ENCODE results near the gene ING3.
"Not testable (repeated sequence)": the region's sequence is repeated elsewhere in the genome, so short reads cannot be mapped to it uniquely, and the experiment has no call there.

The ING3 gene

DNA sequence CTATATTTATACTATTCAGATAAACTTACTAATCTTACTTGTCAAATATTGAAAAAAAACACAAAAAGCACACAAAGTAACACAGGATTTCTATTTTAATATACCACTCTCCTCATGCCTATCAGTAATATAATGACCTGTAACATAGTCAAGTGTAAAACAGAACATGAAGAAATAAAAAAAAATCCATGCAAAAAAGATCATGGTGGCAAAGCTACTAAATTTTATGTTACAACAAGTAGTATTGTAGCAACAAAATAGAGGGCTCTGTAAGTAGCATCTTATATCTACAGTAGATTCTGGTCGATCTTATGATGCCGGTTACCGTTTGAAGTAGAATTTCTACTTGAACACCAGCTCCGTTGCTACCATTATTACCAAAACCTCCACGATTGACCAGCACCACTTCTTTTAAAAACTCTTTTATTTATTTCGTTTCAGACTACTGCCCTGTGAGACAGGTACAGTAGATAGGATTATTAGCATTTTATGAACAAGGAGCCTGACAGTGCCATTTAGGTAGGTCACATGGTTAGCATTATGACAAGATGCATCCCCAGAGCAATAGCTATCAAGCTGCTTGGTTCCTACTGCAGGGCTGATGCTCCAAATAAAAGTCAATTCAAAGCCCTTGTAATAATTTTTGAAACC is 40.0 kb downstream of the ING3 start:
- no peak for DNase-seq

GRCh38 chr7:120991161-120991560 is 40.6 kb downstream of the ING3 start:
- DNase-seq: no peak

DNA sequence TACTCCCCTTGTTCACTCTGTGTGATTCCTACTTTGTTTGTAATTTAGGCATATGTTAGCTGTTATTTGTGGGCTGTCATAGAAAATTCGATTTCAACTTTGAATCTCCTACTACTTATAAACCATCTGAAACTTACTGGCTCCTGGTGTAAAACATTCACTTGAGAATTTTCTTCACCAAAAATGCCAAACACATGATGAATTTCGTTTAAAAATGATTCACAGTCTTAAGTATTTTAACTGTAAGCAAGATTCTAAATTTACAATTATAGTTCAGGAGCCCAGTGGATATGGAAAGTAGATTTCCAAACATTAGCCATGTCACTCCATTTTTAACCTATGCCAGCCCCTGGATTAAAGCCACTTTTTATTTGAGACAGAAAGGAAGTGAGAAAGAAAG is 41.0 kb downstream of the ING3 start:
- no peak for DNase-seq

DNA sequence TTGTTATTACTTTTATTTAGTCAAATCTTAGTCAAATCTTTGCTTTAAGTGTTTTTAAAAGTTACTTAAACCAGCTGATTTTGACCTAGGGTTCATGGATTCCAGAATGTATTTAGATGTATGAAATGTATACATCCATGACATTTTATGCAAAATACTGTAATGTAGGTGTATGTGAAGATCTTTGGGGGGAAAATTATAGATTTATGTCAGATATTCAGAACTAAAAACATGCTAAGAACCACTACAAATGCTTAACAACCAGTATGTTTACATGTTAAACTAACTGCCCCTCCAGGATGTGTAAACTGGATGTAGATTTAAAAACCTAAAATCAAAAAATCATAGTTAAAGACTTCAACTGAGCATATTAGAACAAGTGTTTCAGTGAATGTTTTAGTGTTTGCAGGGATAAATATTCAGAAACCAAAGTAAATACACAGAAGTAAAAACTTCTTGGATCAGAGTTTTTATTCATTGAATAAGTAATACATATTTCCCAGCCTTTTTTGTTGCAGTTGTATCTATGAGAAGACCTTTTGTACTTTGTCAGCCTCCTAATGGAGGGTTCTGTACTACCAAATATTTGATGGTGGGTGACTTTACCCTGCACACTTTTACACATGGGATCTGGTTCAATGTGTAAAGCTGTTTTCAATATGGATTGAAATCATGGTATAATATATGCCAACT is 41.8 kb downstream of the ING3 start:
- no peak for DNase-seq

GRCh38 chr7:120992965-120993494 is 42.5 kb downstream of the ING3 start:
- DNase-seq: no peak

- DNase-seq: no peak
Observed at GRCh38 chr7:120993553-120994191, 43.1 kb downstream of the ING3 start.

GRCh38 chr7:120994512-120995410 is 44.2 kb downstream of the ING3 start:
- DNase-seq: no peak

GRCh38 chr7:120995654-120996053 is 45.1 kb downstream of the ING3 start:
- DNase-seq: no peak

- peak; percentile 63 for DNase-seq
Observed at GRCh38 chr7:120996333-120996987, 45.9 kb downstream of the ING3 start.

DNA sequence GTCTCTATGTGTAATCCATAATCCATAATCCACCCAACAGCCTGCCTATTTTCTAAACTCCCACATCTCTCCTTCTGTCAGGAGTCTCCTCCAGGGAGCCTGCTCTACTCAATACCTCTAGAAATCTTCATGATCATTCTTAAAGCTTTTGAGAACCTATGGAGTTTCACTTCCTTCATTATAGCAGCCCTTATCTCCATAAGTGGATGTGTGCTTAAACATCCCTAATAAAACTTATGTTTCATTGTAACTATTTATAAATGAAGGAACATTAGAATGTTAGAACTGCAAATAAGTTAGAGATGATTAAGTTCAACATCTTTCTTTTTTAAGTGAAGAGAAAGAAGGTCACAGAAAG is 46.4 kb downstream of the ING3 start:
- no peak for DNase-seq

GRCh38 chr7:120997882-120998474 is 47.4 kb downstream of the ING3 start:
- no peak for DNase-seq

DNA sequence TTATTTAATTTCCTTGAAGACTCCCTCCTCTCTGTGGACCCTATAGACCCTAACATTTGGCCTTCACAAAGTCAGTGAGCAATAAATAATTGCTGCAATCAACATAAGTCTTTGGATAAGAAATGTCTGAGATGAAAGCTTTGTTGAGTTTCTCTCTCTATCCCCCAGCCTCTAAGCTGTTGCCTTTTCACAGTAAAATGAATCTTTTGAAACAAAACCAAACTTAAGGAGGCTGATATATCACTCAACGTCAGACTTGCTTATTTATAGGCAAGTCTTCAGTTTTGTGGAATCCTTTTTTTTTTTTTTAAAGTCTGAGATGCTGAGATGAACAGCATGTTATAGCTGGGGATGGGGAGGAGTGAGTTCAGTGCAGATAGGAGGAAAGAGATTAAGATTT is 47.9 kb downstream of the ING3 start:
- no peak for DNase-seq

DNA sequence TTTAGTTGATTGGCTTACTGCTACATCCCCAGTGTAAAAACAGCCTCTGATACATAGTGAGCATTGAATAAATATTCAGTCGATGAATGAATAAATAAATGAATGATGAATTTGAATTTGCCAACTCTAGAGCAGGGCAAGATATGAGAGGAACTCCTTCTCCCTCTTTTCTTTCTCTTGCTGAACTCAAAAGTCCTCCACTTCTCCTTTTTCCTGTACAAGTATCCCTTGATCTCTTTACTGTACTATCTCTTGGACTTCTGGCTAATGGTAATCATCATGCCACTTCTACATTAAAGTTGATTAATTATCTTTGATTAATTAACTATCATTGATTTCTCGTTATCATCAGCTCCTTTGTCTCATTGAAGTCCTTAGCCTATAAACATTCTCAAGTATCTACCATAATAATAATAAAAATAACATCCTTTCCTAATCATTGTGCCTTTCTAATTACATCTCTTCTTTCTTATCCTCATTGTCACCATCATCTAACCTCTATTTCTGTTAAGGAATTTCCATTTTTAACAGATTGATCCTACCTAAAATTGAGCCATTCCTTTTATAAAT is 48.5 kb downstream of the ING3 start:
- DNase-seq: no peak

DNA sequence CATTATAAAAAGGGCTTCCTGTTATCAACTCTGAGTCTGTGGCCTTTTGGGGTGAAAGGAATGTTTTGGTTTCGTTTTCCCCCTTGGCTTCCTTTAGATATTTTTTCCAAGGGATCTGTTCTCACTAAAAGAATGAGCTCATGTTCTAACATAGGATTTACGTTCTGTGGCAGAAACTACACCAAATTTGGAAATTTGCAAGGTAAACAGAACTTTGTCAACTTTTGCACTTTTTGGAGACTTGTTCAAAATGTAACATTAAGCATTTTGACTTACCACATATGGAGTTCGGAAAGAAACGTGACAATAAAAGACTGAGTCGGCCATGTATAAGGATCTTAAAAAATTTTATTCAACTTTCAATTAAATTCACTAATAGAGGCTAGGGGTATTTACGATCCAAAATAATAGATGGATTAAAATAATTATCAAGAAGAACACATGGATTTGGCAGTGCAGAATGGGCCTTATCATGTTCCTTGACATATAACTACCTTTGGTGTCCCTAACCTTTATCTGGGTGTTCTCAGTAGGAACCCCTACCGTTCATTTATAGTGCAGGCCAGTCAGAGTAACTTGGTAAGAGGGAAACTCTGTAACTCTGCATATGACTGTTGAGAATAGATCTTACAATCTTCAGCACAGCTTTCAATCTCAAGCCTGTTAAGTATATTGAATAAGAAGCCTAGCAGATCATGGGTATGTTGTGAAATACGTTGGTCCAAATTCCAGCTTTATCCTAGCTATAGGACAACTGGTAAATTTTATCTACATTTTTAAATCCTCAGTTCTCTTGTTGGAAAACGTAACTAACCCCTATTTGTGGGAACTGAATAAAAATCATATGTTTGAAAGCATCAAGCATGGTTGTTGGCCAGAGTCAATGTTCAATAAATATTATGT is 49.8 kb downstream of the ING3 start:
- DNase-seq: no peak

- no peak for DNase-seq
Observed at GRCh38 chr7:121001234-121001906, 50.8 kb downstream of the ING3 start.

- DNase-seq: no peak
Observed at GRCh38 chr7:121002048-121002756, 51.6 kb downstream of the ING3 start.

GRCh38 chr7:121002757-121003200 is 52.2 kb downstream of the ING3 start:
- no peak for DNase-seq

- DNase-seq: no peak
Observed at GRCh38 chr7:121003986-121004685, 53.6 kb downstream of the ING3 start.

- not testable (repeated sequence) for DNase-seq
Observed at GRCh38 chr7:121005058-121005457, 54.5 kb downstream of the ING3 start.

All from CD4-positive, alpha-beta T cell treated with Interleukin-10 for 1 hour (primary cell).